Cardiac fibroblast (primary cell): ENCODE data around the gene OR3A3.
"Not testable (repeated sequence)": the region's sequence is repeated elsewhere in the genome, so short reads cannot be mapped to it uniquely, and the experiment has no call there.

Experiments used
- DNase-seq, 2 donors: peaks; one replicate each; pipeline versions ENCODE4 v3.0.0 to v3.0.0-alpha.2; 2010; ENCODE audit warnings: low read depth in 2 of 2
- H3K4me3 ChIP-seq, 2 donors: replicated peaks in 1 of 2; 1 replicate in 1 of 2; 2 replicates in 1 of 2; pipeline ENCODE4 v1.5.1; 2011; ENCODE audit warnings: low read depth in 2 of 2, low read length in 2 of 2, mild to moderate bottlenecking in 2 of 2, moderate library complexity in 1 of 2
- CTCF ChIP-seq: IDR thresholded peaks from one replicate; pipeline ENCODE4 v1.5.1; 2011; ENCODE audit warnings: low read depth, mild to moderate bottlenecking, low read length, inconsistent platforms

OR3A3 gene

GRCh38 chr17:3411070-3411469 is at the start of gene OR3A3:
OR3A3 (plus strand) TSS chr17:3411370.
- DNase-seq, result no peak
- TF ChIP-seq CTCF, result no peak
- H3K4me3 ChIP-seq, result no peak within 1 kb of the TSS

- not testable (repeated sequence) for DNase-seq, H3K4me3 ChIP-seq
These were observed 40.0 kb upstream of the OR3A3 start for GRCh38 chr17:3371167-3371566.

GRCh38 chr17:3378321-3378720 is 32.8 kb upstream of the OR3A3 start:
- no peak for TF ChIP-seq CTCF
- no peak for DNase-seq
- H3K4me3 ChIP-seq, result no peak overlapping the region

- no peak for TF ChIP-seq CTCF
- H3K4me3 ChIP-seq, result no peak overlapping the region
- DNase-seq, result no peak
These were observed 29.2 kb upstream of the OR3A3 start for GRCh38 chr17:3381957-3382356.

GRCh38 chr17:3385869-3386816 is 25.0 kb upstream of the OR3A3 start, which contains the start of gene OR3A2:
OR3A2 (minus strand) TSS chr17:3386308.
- H3K4me3 ChIP-seq, result no peak within 1 kb of the TSS
- TF ChIP-seq CTCF, result no peak
- no peak for DNase-seq

- no peak overlapping the region for H3K4me3 ChIP-seq
- no peak for DNase-seq
- TF ChIP-seq CTCF, result no peak
These were observed 21.4 kb upstream of the OR3A3 start for GRCh38 chr17:3389791-3390190.

GRCh38 chr17:3397801-3398200 is 13.4 kb upstream of the OR3A3 start:
- H3K4me3 ChIP-seq, DNase-seq: not testable (repeated sequence)

- no peak within 1 kb of the TSS for H3K4me3 ChIP-seq
- no peak for DNase-seq
- TF ChIP-seq CTCF, result no peak
These were observed 12.9 kb upstream of the OR3A3 start, which contains the start of gene OR1E1 for GRCh38 chr17:3398310-3398709. OR1E1 (minus strand) TSS chr17:3398410; CDS start chr17:3398410, 0 bp downstream.
